HG02884 (cell line): Measurements from ENCODE around the gene B3GALT2.
A peak's percentile ranks its signal among the peaks of the same experiment; 100 is the strongest.
"Not testable (repeated sequence)": the region's sequence is repeated elsewhere in the genome, so short reads cannot be mapped to it uniquely, and the experiment has no call there.

Experiments
- ATAC-seq: cut with Tn5 transposase; IDR thresholded peaks from one replicate; pipeline ENCODE4 v1.9.1; 2021; ENCODE audit warnings: mild to moderate bottlenecking, moderate library complexity; ENCODE audit not compliant: unreplicated experiment

The B3GALT2 gene

GRCh38 chr1:193185901-193186731, at the start of gene B3GALT2:
Gene B3GALT2, minus strand, starts transcription at chr1:193186613. Its CDS starts 5,051 bp downstream, at chr1:193181562.
- no peak for ATAC-seq

- ATAC-seq, result no peak
Observed at GRCh38 chr1:193234530-193234929, 48.1 kb upstream of the B3GALT2 start.

GRCh38 chr1:193231146-193231545, 44.7 kb upstream of the B3GALT2 start:
- ATAC-seq, result not testable (repeated sequence)

- no peak for ATAC-seq
Observed at GRCh38 chr1:193229136-193229535, 42.7 kb upstream of the B3GALT2 start.

- no peak for ATAC-seq
Observed at GRCh38 chr1:193222056-193222615, 35.7 kb upstream of the B3GALT2 start.

GRCh38 chr1:193221651-193222050, 35.2 kb upstream of the B3GALT2 start:
- ATAC-seq, result no peak

- ATAC-seq, result no peak
Observed at GRCh38 chr1:193219391-193219790, 33.0 kb upstream of the B3GALT2 start.

- peak; percentile 71 for ATAC-seq
Observed at GRCh38 chr1:193216920-193217319, 30.5 kb upstream of the B3GALT2 start.

GRCh38 chr1:193213998-193214397, 27.6 kb upstream of the B3GALT2 start:
- ATAC-seq, result no peak

GRCh38 chr1:193212637-193213036, 26.2 kb upstream of the B3GALT2 start:
- no peak for ATAC-seq

- ATAC-seq, result peak; percentile 85
Observed at GRCh38 chr1:193211539-193211938, 25.1 kb upstream of the B3GALT2 start.

GRCh38 chr1:193210996-193211395, 24.6 kb upstream of the B3GALT2 start:
- no peak for ATAC-seq

GRCh38 chr1:193201021-193201420, 14.6 kb upstream of the B3GALT2 start:
- no peak for ATAC-seq

GRCh38 chr1:193199940-193200339, 13.5 kb upstream of the B3GALT2 start:
- ATAC-seq, result no peak

- ATAC-seq, result no peak
Observed at GRCh38 chr1:193192586-193192985, 6.2 kb upstream of the B3GALT2 start.

- ATAC-seq, result no peak
Observed at GRCh38 chr1:193190096-193190744, 3.8 kb upstream of the B3GALT2 start.

- ATAC-seq, result no peak
Observed at GRCh38 chr1:193189442-193190095, 3.2 kb upstream of the B3GALT2 start.

GRCh38 chr1:193188915-193189314, 2.5 kb upstream of the B3GALT2 start:
- not testable (repeated sequence) for ATAC-seq

GRCh38 chr1:193187114-193187513, 701 bp upstream of the B3GALT2 start:
- ATAC-seq, result no peak

- no peak for ATAC-seq
Observed at GRCh38 chr1:193185211-193185610, 1.2 kb downstream of the B3GALT2 start.

GRCh38 chr1:193184776-193185175, 1.6 kb downstream of the B3GALT2 start:
- ATAC-seq, result no peak
